ENCODE measurements around the gene RASA3.

DNA sequence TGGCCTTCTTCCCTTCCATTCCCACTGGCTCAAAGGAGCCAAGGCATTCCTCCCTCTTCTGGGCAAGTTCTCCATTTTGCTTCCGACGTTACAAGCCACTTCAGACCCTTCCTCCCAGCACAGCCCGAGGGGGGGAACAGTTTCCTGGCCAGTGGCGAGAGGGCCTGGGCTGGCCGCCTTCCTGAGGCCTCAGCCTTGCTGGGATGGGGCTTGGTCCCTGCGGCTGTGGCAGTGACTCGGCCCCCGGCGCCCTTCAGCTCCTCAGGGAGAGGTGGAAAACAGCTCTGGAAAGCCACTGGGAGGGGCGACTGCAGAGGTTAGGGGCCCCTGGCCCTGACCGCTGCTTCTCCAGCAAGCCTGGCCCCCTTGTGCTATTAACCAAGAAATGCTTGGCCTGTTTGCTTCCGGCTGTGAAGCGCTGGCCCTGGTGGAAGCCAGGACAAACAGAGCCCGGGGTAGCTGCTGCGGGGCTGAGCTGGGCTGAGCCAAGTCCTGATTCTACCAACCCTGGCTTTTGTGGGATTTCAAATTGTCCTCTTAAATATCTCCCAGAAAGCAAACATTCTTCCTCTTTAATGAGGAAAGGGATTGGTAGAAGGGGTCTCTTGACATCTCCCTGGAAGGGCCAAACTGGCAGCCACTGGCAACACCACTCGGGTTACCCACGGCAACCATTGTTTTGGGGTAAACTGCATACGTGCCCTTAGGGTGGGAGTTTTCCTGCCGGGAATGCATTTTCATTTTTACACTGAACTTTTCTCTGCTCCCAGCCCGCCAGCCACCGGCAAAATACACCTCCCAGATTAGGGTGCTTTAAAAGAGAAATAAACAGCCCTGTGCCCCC is 197.2 kb downstream of the RASA3 start:
- TF ChIP-seq POLR2AphosphoS5 (IDR thresholded peaks at IDR 0.05; ENCODE audit: insufficient read depth, low read depth, low read length) (no peak), JUN (IDR thresholded peaks at IDR 0.05; ENCODE audit: borderline replicate concordance, insufficient read depth, insufficient read length, low read depth) (no peak), EZH2 (IDR thresholded peaks at IDR 0.05; ENCODE audit: borderline replicate concordance, low read depth, low read length, severe bottlenecking) (no peak)

All from endothelial cell of umbilical vein (primary cell).